ENCODE results near the gene HTRA1.

Gene HTRA1

DNA sequence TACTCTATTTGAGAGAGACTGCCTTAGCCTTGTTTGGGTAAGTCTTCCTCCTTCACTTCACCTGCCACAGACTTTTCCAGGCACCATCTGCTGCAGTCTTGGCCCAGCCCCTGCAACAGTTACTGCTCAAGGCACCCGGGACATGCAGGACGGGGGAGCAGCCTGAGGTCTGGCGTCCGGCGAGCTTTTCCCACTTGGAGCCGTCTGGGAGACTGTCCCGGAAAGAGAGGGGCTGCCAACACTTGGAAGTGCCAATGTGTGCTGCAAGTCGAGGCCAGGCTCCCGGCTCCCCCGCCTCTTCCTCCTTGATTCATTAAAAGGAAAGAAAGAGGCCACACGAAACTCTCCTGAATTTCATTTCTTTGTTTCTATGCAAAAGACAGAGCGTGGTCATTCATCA lies 13.7 kb downstream of the HTRA1 start:
- DNase-seq, result no peak

DNA sequence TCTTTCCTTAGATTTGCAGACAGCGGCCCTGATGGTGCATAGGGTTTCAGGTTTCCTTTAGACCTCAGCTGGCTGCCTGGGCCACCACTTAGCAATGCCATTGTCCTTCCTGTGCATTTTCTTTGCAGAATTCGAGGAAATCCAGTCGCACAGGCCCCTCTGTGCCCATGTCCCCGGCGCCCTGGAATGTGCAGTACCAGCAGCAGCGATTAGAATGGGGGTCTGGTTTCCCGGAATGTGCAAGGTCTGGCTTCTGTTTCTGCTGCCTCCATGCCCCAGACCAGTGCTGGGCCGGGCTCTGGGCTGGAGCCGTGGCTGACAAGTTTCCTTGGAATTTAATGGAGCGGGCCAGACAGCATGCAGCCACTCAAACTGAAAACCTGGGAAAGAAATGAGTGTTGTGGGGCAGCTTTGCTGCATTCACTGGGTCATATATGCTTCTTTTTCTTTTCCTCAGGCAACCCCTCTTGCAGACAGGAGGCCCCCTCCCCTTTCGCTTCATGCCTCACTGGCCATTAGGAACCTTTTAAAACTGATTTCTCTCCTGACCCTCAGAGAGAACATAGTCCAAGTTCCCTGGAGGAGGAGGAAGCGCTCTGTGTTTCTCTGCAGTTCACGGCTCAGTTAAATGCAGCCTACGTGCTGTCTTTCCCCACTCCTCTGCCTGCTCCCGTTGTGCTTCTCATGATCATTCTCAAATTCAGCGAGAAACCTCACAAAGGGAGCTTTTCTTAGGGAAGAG lies 14.4 kb downstream of the HTRA1 start:
- peak; percentile 38 for DNase-seq

DNA sequence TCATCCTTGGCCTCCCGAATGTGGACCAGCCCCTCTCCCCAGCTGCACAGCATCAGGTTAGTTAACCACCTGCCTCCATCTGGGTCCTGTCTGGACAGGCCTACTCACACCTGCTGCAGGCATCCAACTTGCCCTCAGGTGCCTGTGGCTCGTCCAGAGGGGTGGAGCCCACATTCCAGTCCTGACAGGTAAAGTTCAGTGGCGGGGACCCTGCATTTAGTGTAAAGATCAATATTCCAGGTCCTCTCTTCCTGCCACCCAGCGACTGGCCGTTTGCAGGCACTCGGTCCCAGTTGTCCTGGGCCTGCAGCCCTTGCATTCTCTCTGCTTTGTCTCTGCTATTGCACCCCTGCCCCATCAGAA lies 15.0 kb downstream of the HTRA1 start:
- DNase-seq, result no peak

DNA sequence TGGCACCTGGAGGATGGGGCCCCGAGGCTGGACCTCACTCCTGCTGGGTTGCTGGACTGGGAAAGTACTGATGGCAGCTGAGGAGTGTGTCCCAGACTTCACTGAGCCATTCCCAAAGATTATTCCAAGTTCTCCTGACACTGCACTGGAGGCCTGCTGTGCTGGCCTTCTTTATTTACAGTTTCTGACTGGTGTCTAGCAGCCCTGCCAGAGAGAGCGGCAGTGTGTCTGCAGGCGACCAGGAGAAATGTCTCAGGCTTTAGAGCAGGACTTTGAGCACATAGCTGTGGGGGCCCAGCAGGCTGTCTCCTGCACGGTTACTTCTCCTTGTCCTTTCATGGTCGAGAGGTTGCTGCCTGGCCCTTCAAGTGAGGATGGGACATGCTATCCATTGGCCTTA lies 16.1 kb downstream of the HTRA1 start:
- DNase-seq, result no peak

DNA sequence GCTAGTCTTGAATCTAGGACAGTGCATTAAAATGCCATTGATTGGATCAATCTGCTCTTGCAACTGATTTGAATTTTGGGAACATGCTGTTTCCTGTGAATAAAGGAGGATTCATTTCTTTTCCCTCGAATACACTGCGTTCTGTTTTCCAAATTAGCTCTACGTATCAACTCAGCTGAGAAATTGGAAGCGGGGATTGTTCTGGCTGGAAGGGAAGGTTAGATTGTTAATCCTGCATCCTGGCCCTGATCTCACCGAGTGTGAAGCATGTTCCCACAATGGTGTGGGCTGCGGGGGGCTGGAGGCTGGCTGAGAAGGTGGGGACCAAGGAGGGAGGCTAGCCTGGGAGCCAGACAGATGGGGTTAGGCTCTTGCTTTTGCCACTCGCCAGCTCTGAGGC lies 17.6 kb downstream of the HTRA1 start:
- no peak for DNase-seq

GRCh38 chr10:122480146-122480833 lies 18.9 kb downstream of the HTRA1 start:
- no peak for DNase-seq

- no peak for DNase-seq
Observed at GRCh38 chr10:122481296-122482056, 20.1 kb downstream of the HTRA1 start.

GRCh38 chr10:122484276-122485060 lies 23.1 kb downstream of the HTRA1 start:
- DNase-seq, result no peak

- no peak for DNase-seq
Observed at GRCh38 chr10:122485670-122486069, 24.3 kb downstream of the HTRA1 start.

DNA sequence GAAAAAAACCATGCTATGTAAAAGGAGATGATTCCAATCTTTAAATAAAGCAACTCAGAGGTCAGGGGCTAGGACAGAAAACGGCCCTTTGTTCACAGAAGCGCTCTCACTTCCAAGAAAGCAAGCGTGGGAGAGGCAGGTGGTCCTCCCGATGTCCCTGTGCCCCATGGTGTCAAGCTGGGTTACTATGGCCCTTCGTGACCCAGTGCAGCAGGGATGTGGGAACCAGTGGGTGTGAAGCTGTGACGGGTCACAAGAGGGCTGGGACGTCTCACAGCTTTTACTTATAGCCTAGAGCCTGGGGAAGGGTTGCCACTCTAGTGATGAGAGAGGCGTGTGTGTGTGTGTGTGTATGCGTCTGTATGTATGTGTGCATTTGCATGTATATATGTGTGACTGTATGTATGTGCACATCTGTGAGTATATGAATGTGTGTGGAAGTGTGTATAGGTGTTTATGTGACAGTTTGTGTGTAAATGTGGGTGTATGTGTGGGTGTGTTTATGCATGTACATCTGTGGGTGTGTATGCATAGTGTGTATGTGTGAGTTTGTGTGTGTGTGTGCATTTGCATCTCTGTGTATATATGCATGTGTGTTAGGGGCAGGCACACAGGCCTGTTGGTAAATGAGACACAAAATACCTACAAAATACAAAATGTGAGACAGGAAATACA lies 25.2 kb downstream of the HTRA1 start:
- DNase-seq, result no peak

GRCh38 chr10:122487174-122487765 lies 25.9 kb downstream of the HTRA1 start:
- peak; percentile 28 for DNase-seq

GRCh38 chr10:122490268-122490667 lies 28.9 kb downstream of the HTRA1 start:
- DNase-seq, result peak; percentile 76

DNA sequence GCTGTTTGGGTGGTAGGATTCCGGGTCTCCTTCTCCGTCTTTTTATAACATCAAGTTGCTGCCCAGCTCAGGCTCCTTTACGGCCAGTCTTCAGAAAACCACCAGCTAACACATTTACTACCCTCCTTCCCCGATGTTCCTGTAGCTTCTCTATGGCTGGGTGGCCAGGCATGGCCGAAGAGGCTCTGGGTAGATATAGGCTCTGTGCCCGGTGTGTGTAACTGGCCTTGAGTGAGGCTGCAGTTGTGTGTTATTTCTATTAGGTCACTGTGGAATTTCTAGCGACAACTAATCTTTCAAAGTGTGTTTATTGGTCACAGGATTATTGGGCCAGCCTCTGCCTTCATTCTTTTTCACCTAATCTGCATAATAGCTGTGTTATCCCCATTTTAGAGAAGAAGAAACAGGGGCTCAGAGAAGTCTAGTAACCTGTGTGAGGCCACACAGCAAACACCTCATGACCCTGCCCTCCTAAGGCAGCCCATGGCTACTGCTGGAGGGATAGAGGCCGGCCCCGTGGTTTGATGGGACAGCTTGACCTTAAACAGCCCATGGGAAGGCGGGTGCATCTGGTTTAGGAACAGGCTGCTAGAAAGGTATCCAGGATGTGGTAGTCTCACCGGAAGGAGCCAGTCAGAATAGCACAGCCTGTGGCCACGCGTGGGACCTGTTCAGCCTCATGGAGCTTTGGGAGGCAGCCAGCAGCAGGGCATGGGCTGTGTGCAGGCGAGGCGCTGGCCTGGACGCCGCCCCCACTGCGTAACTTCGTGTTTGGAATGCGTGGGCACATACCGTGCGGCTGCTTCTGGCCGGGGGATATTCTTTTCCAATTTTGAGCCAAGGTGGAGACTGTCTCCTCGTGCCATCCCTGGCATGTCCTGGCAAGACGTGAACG lies 29.7 kb downstream of the HTRA1 start:
- no peak for DNase-seq

DNA sequence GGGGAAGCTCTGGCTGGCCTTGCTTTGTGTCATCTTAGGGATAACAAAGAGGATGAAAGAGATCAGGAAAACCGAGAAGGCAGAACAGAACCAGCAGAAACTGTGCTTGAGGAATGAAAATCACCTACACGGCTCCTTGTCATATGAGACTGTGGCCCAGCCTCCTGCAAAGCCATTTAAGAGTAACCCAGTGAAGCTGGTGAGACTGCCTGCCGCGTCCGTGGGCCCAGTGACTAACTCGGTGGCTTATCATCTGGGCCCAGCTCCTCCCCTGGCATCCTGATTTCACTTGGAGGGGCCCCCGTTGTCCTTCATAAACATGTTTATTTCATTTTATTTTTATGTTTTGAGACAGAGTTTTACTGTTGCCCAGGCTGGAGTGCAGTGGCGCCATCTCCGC lies 30.7 kb downstream of the HTRA1 start:
- no peak for DNase-seq

DNA sequence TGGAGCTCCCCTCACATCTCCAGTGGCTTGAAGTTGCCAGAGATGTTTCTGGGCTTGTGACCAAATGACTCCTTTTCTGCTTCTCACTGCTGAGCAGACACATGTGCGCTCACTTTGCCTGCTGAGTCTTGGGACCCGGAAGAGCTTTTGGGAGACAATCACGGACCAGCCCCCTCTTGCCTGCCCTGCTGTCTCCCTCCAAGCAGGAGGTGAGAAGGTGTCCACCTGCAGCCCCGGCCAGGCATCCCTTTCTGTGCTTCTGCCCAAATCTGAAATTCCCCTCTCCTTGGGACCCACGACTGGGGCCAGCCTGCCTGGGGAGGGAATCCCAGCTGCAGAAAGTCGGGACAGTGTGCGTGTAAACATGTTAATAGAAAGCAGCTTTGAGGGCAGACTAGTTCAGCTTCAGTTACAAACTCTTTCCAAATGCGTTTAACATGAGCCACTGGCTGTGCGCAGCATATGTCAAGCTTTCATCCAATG lies 31.7 kb downstream of the HTRA1 start:
- DNase-seq, result peak; percentile 52

DNA sequence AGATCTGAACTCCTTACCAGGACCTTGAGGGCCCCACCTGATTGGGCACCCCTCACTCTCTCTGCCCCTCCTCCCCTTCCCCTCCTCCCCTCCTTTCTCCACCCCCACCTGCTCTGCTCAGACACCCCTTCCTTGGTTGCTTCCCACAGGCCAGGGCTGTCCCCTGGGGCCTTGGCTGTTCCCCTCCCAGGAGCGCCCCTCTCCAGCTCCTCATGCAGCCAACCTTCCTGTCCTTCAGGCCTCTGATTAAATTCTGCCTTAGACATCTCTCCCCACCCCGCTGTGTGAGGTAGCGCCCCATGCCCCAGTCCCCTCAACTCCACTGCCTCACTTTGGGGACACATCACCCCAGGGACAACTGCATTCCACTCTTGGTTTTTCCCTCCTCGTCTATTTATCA lies 32.4 kb downstream of the HTRA1 start:
- DNase-seq, result no peak

DNA sequence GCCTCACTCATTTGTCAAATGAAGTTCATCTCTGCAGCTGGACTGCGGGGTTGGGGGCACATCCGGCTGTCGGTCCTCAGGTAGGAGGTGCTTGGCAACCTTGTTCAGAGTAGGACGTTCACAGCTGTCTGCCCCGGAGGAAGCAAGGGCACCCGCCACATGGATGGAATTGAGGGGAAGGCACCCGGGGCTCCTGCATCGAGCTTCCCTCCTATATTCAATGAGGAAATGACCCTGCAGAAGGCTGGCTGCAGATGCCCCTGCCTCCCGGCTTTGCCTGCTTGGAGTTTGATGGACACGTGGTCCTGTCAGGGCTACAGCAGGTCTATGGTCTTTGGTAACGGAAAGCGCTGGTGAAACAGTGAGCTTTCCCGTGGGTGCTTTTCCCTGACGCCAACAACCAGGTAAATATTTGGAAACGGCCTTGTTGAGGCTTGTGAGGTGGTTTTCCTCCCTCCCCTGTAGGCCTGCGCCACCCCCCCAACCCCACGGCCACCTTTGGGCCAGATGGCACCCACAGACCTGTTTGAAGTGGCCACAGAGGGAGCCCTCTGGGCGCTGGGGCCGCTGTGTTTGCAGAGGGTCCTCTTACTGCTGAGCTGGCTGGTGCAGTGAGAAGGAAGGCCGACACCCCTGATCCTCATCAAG lies 32.9 kb downstream of the HTRA1 start:
- DNase-seq, result no peak

- peak; percentile 82 for DNase-seq
Observed at GRCh38 chr10:122494833-122495232, 33.5 kb downstream of the HTRA1 start.

GRCh38 chr10:122495406-122496340 lies 34.3 kb downstream of the HTRA1 start:
- peak; percentile 83 for DNase-seq
